ENCODE measurements around the gene BRF1. TPM values are rescaled to one million over a fixed set of nuclear protein-coding genes. Genes with fewer than 3 reads are reported as not detected.

BRF1 gene
- total and polyA plus RNA-seq, 2 of the 8 experiments (the other 6 are each of a cell fraction or from before 2014, with no cell fraction given): 7.7 to 18.3 TPM

GRCh38 chr14:105192866-105193731 is 107.7 kb downstream of the BRF1 start:
- no peak overlapping the region; the same call in none of the 2 replicates for H3K18ac ChIP-seq (ENCODE audit: extremely low read depth, low read length)
- H3K4me1 ChIP-seq (replicated peaks in 1 of 4; ENCODE audit: control insufficient read depth in 3 of 4, insufficient read depth in 4 of 4, low read length in 3 of 4): peaks cover 0 to 21% (median 9%) of the 10 kb centered on the region in 4 experiments; a peak in 5 of 7 replicates
- peak overlapping the region; percentile 60; the same call in 1 of the 2 replicates for H2BK5ac ChIP-seq (ENCODE audit: low read depth, low read length)
- H2AK5ac ChIP-seq (ENCODE audit: low read depth, low read length): no peak overlapping the region
- H3K36me3 ChIP-seq (ENCODE audit: control insufficient read depth in 2 of 4, insufficient read depth in 4 of 4, low read length in 3 of 4): no peaks in the 10 kb centered on the region
- no peak overlapping the region for H3K27ac ChIP-seq (ENCODE audit: low read depth, low read length)
- no peak overlapping the region for H3K14ac ChIP-seq (ENCODE audit: insufficient read length)
- H3K56ac ChIP-seq (replicated peaks; ENCODE audit: insufficient read length, low read depth, low read length): no peak overlapping the region
- H3K79me2 ChIP-seq (ENCODE audit: control insufficient read depth in 1 of 2, insufficient read depth in 2 of 2, low read length in 2 of 2): no peaks in the 10 kb centered on the region
- H3K27me3 ChIP-seq (replicated peaks in 1 of 4; ENCODE audit: control insufficient read depth in 3 of 4, extremely low read depth in 1 of 4, insufficient read depth in 3 of 4, low read length in 3 of 4): peaks cover 0 to 34% (median 17%) of the 10 kb centered on the region in 4 experiments; a peak in 5 of 7 replicates
- no peak for FAIRE-seq
- no peak overlapping the region for H3K4me3 ChIP-seq (ENCODE audit: extremely low read depth in 1 of 4, insufficient read depth in 2 of 4, low read depth in 3 of 4, low read length in 4 of 4)
- no peak overlapping the region for H2BK120ac ChIP-seq (replicated peaks; ENCODE audit: low read depth, low read length)
- peaks cover 0 to 3% of the 10 kb centered on the region in 2 experiments; a peak in 1 of 4 replicates for H3K9me3 ChIP-seq (ENCODE audit: insufficient read depth in 2 of 2, low read depth in 1 of 2, low read length in 1 of 2)
- 86% methylated on average over 23 of the region's 29 CpGs; no CpG with 5 or more reads in 1 of the 2 experiments for WGBS, 2 experiments (ENCODE audit: extremely low coverage in 1 of 2, insufficient coverage in 1 of 2, insufficient read length in 1 of 2, insufficient replicate concordance in 2 of 2, low coverage in 1 of 2, low lambda C conversion rate in 2 of 2, missing lambda C conversion rate in 1 of 2)
- no peak overlapping the region for H3K4me2 ChIP-seq (ENCODE audit: insufficient read depth in 1 of 2, low read depth in 2 of 2, low read length in 2 of 2)
- peak overlapping the region; percentile 50; the same call in 1 of the 2 replicates for H2BK12ac ChIP-seq (ENCODE audit: low read depth, low read length)
- POLR2A ChIA-PET (ENCODE audit: partially characterized antibody): interaction anchor here (0.6 to 1.5 kb wide), 2 partner anchors 17 to 21 kb away, joined by 3 read pairs; no protein-coding TSS in a partner anchor
- H3K23me2 ChIP-seq (ENCODE audit: low read depth, low read length): peaks cover 4% of the 10 kb centered on the region; the same call in 1 of the 2 replicates
- DNase-seq (ENCODE audit: low read depth in 1 of 2, low spot score in 2 of 2): no peak
- H2BK20ac ChIP-seq (ENCODE audit: low read length): no peak overlapping the region
- peak overlapping the region; percentile 11; the same call in 1 of the 2 replicates for H4K8ac ChIP-seq (ENCODE audit: extremely low read depth, insufficient read depth, low read length)
- H3K79me1 ChIP-seq (ENCODE audit: low read depth, low read length): no peaks in the 10 kb centered on the region
- peaks cover 0 to 2% of the 10 kb centered on the region in 2 experiments for H4K20me1 ChIP-seq (replicated peaks in 1 of 2; ENCODE audit: control insufficient read depth in 1 of 2, insufficient read depth in 2 of 2, low read length in 2 of 2)
- H3K23ac ChIP-seq (ENCODE audit: insufficient read length): no peak overlapping the region
- H2BK15ac ChIP-seq (ENCODE audit: low read length): no peak overlapping the region
- no peak overlapping the region for H2AFZ ChIP-seq (ENCODE audit: low read length)
- H4K5ac ChIP-seq (ENCODE audit: insufficient read length, low read depth, low read length): no peak overlapping the region
- H4K91ac ChIP-seq (replicated peaks; ENCODE audit: insufficient read length, low read length): peak overlapping the region; percentile 65
- no peak overlapping the region for H3K9ac ChIP-seq (replicated peaks in 1 of 4; ENCODE audit: extremely low read depth in 1 of 4, low read depth in 3 of 4, low read length in 3 of 4)
- CTCF ChIA-PET (ENCODE audit: partially characterized antibody): interaction anchor here (1.0 to 3.1 kb wide), 8 partner anchors 9 to 158 kb away, joined by 3 to 25 read pairs (median 10); partner anchors contain the start of gene JAG2
- H3K4ac ChIP-seq (replicated peaks; ENCODE audit: insufficient read length, low read depth, low read length): peak overlapping the region; percentile 94
- no peak for TF ChIP-seq PHF8 (conservative IDR thresholded peaks at IDR 0.05; ENCODE audit: low read depth, low read length)
- TF ChIP-seq GABPA (IDR thresholded peaks at IDR 0.05; ENCODE audit: borderline replicate concordance, insufficient read depth, low read length): no peak
- TF ChIP-seq SIRT6 (IDR thresholded peaks at IDR 0.05; ENCODE audit: low read length): no peak
- TF ChIP-seq NRF1 (IDR thresholded peaks at IDR 0.05; ENCODE audit: low read depth, low read length): no peak
- no peak for TF ChIP-seq CBX8 (IDR thresholded peaks at IDR 0.05; ENCODE audit: borderline replicate concordance, low read depth, low read length)
- TF ChIP-seq TBP (IDR thresholded peaks at IDR 0.05; ENCODE audit: low read depth, low read length): no peak
- no peak for TF ChIP-seq JUN (IDR thresholded peaks at IDR 0.05; ENCODE audit: low read depth, low read length)
- TF ChIP-seq CTBP2 (IDR thresholded peaks at IDR 0.05; ENCODE audit: borderline replicate concordance, insufficient read depth, insufficient read length, low read length): no peak
- no peak for TF ChIP-seq ASH2L (IDR thresholded peaks at IDR 0.05; ENCODE audit: low read length)
- no peak for TF ChIP-seq KDM4A (IDR thresholded peaks at IDR 0.05; ENCODE audit: low read depth, low read length, severe bottlenecking)
- no peak for TF ChIP-seq BRCA1 (IDR thresholded peaks at IDR 0.05; ENCODE audit: low read depth, low read length)
- TF ChIP-seq CHD2 (IDR thresholded peaks at IDR 0.05; ENCODE audit: low read length): no peak
